SK-N-DZ (cell line): ENCODE results near the gene ZBTB4. TPM values are rescaled to one million over a fixed set of nuclear protein-coding genes. Genes with fewer than 3 reads are reported as not detected.

Experiments used
- DNase-seq: peaks from one replicate; pipeline ENCODE4 v3.0.0-alpha.2; 2015; ENCODE audit warnings: low spot score
- polyA plus RNA-seq, 2 experiments: library from polyadenylated mRNA; depleted of rRNA; stranded (reverse); fragments of >200 nt; gene quantifications; 2 replicates each; pipeline ENCODE4 v1.2.3, GENCODE V29; 2014

Gene ZBTB4
- 3.5 and 4.8 TPM in 2 replicates for polyA plus RNA-seq (2014; cell fraction: cytosol; rRNA removed)
- polyA plus RNA-seq (2014; cell fraction: nucleus; rRNA removed), result 6.6 and 11.6 TPM in 2 replicates

GRCh38 chr17:7479213-7480088 is at the start of gene ZBTB4:
Gene ZBTB4 (minus strand): TSS chr17:7479631. CDS start chr17:7466801, 12,830 bp downstream.
- peak; percentile 65 for DNase-seq

GRCh38 chr17:7528842-7529241 is 49.4 kb upstream of the ZBTB4 start:
- no peak for DNase-seq

GRCh38 chr17:7523033-7523432 is 43.6 kb upstream of the ZBTB4 start:
- DNase-seq, result peak; percentile 32

- no peak for DNase-seq
These were observed 36.6 kb upstream of the ZBTB4 start for GRCh38 chr17:7515911-7516610.

GRCh38 chr17:7513850-7514419 is 34.5 kb upstream of the ZBTB4 start:
- no peak for DNase-seq

GRCh38 chr17:7512824-7513540 is 33.6 kb upstream of the ZBTB4 start:
- DNase-seq, result no peak

GRCh38 chr17:7512105-7512504 is 32.7 kb upstream of the ZBTB4 start:
- DNase-seq, result no peak

GRCh38 chr17:7511108-7511507 is 31.7 kb upstream of the ZBTB4 start:
- no peak for DNase-seq

- no peak for DNase-seq
These were observed 30.5 kb upstream of the ZBTB4 start for GRCh38 chr17:7509937-7510336.

- DNase-seq, result no peak
These were observed 29.4 kb upstream of the ZBTB4 start for GRCh38 chr17:7508846-7509245.

GRCh38 chr17:7508145-7508544 is 28.7 kb upstream of the ZBTB4 start:
- DNase-seq, result no peak

- DNase-seq, result no peak
These were observed 24.1 kb upstream of the ZBTB4 start for GRCh38 chr17:7503521-7503920.

- DNase-seq, result no peak
These were observed 23.6 kb upstream of the ZBTB4 start for GRCh38 chr17:7502987-7503386.

- no peak for DNase-seq
These were observed 22.9 kb upstream of the ZBTB4 start for GRCh38 chr17:7502171-7502847.

- no peak for DNase-seq
These were observed 22.3 kb upstream of the ZBTB4 start for GRCh38 chr17:7501729-7502128.

GRCh38 chr17:7499161-7499560 is 19.7 kb upstream of the ZBTB4 start:
- no peak for DNase-seq

GRCh38 chr17:7497636-7498035 is 18.2 kb upstream of the ZBTB4 start:
- no peak for DNase-seq

- no peak for DNase-seq
These were observed 17.8 kb upstream of the ZBTB4 start for GRCh38 chr17:7497228-7497627.

GRCh38 chr17:7496470-7497183 is 17.2 kb upstream of the ZBTB4 start:
- no peak for DNase-seq

GRCh38 chr17:7495906-7496434 is 16.5 kb upstream of the ZBTB4 start:
- no peak for DNase-seq
